Astrocyte of the cerebellum (primary cell): Measurements from ENCODE around the gene METAP2.
"Not testable (repeated sequence)": the region's sequence is repeated elsewhere in the genome, so short reads cannot be mapped to it uniquely, and the experiment has no call there.

Source experiments
- DNase-seq: peaks from one replicate; pipeline ENCODE4 v3.0.0-alpha.2; 2011; ENCODE audit warnings: low read depth
- H3K4me3 ChIP-seq: 2 replicates; pipeline ENCODE4 v1.5.1; 2011; ENCODE audit warnings: mild to moderate bottlenecking, low read depth, low read length, moderate library complexity
- CTCF ChIP-seq: IDR thresholded peaks from 2 replicates; pipeline ENCODE4 v1.5.1; 2012; ENCODE audit warnings: low read length, low read depth, moderate library complexity, mild to moderate bottlenecking; ENCODE audit errors: missing control alignments
- in situ Hi-C: cut with HindIII; loops from 2 replicates; pipeline ENCODE4 v1.10.0; 2017; ENCODE audit warnings: low sequenced_read_pairs

The METAP2 gene

GRCh38 chr12:95481072-95481471, 7.1 kb downstream of the METAP2 start:
- DNase-seq = no peak
- no peak for TF ChIP-seq CTCF
- H3K4me3 ChIP-seq = no peak overlapping the region
- in situ Hi-C loops = no loop called here

GRCh38 chr12:95481888-95482287, 7.9 kb downstream of the METAP2 start:
- no peak for TF ChIP-seq CTCF
- H3K4me3 ChIP-seq = no peak overlapping the region
- in situ Hi-C loops = no loop called here
- DNase-seq = no peak

GRCh38 chr12:95482564-95482963, 8.6 kb downstream of the METAP2 start:
- in situ Hi-C loops, H3K4me3 ChIP-seq, DNase-seq: not testable (repeated sequence)

- DNase-seq = peak; percentile 18
These were observed 10.6 kb downstream of the METAP2 start for GRCh38 chr12:95484524-95484923.

GRCh38 chr12:95487024-95487423, 13.1 kb downstream of the METAP2 start:
- no peak for DNase-seq
- no peak for TF ChIP-seq CTCF
- H3K4me3 ChIP-seq = no peak overlapping the region
- in situ Hi-C loops = no loop called here

More at GRCh38 chr12:95484524-95484923, 10.6 kb downstream of the METAP2 start:
- in situ Hi-C loops = no loop called here
- H3K4me3 ChIP-seq = no peak overlapping the region
- no peak for TF ChIP-seq CTCF

- no peak for DNase-seq
- in situ Hi-C loops = no loop called here
- no peak for TF ChIP-seq CTCF
- no peak overlapping the region for H3K4me3 ChIP-seq
These were observed 18.5 kb downstream of the METAP2 start for GRCh38 chr12:95492462-95492861.

GRCh38 chr12:95494888-95495287, 20.9 kb downstream of the METAP2 start:
- no peak for TF ChIP-seq CTCF
- no peak for DNase-seq
- in situ Hi-C loops = loop anchor here (5.0 kb wide), 1 partner anchor 37 kb away; no protein-coding TSS in a partner anchor
- no peak overlapping the region for H3K4me3 ChIP-seq
